Gastroesophageal sphincter (tissue), 4 donors: ENCODE data around the gene CAV1. TPM values are rescaled to one million over a fixed set of nuclear protein-coding genes. Genes with fewer than 3 reads are reported as not detected.

Experiments
- ATAC-seq: fragments of 150-250 bp; one replicate; pipeline ENCODE4 v1.9.1; 2016; ENCODE audit warnings: mild to moderate bottlenecking, moderate library complexity
- H3K27ac ChIP-seq, 4 donors: fragments of 200-600 bp; sonication (generic) in 3 of 4; 1 replicate in 3 of 4; 2 replicates in 1 of 4; pipeline ENCODE4 v1.5.1; 2016 to 2019
- H3K27me3 ChIP-seq: fragments of 200-600 bp; sonication (generic); one replicate; pipeline ENCODE4 v1.5.1; 2019
- H3K36me3 ChIP-seq, 2 donors: fragments of 200-600 bp; sonication (generic); one replicate each; pipeline ENCODE4 v1.5.1; 2019; ENCODE audit warnings: control low read depth in 1 of 2
- H3K4me1 ChIP-seq, 3 donors: fragments of 200-600 bp; sonication (generic); 1 replicate in 2 of 3; 2 replicates in 1 of 3; pipeline ENCODE4 v1.5.1; 2016 to 2019; ENCODE audit warnings: control low read depth in 2 of 3
- H3K4me3 ChIP-seq, 2 donors: fragments of 200-600 bp; sonication (generic); one replicate each; pipeline ENCODE4 v1.5.1; 2019; ENCODE audit warnings: mild to moderate bottlenecking in 1 of 2, moderate library complexity in 1 of 2
- H3K9me3 ChIP-seq, 3 donors: fragments of 200-600 bp; sonication (generic); one replicate each; pipeline ENCODE4 v1.5.1; 2017 to 2019; ENCODE audit warnings: control low read depth in 2 of 3
- EP300 ChIP-seq: sonication (generic); formaldehyde crosslinking; IDR thresholded peaks from one replicate; pipeline ENCODE4 v1.6.1; 2017; ENCODE audit warnings: antibody characterized with exemption, mild to moderate bottlenecking
- POLR2A ChIP-seq, 2 donors: fragments of 450-650 bp; IDR thresholded peaks; one replicate each; pipeline ENCODE4 v1.6.1; 2017; ENCODE audit warnings: antibody characterized with exemption in 2 of 2, mild to moderate bottlenecking in 2 of 2, moderate library complexity in 1 of 2
- POLR2AphosphoS5 ChIP-seq: sonication (generic); formaldehyde crosslinking; IDR thresholded peaks from one replicate; pipeline ENCODE4 v1.6.1; 2017; ENCODE audit warnings: antibody characterized with exemption
- WGBS, 2 donors: methylation state at CpG; one replicate each; pipeline ENCODE4 v1.1.5; 2018; ENCODE audit warnings: low coverage in 1 of 2; 5-methylcytosine and 5-hydroxymethylcytosine counted together
- total RNA-seq, 4 donors: library from RNA; depleted of rRNA; stranded (reverse); fragments of >200 nt; gene quantifications; one replicate each; pipeline ENCODE4 v1.1.0, GENCODE V29; 2016
- TF ChIP-seq, protein P1 (sequence below), 4 experiments: fragments of 200-600 bp in 2 of 4; fragments of 450-650 bp in 2 of 4; sonication (generic) in 1 of 4; IDR thresholded peaks; one replicate each; pipeline ENCODE4 v1.5.1; 2017 to 2019; ENCODE audit warnings: antibody characterized with exemption in 4 of 4, mild to moderate bottlenecking in 2 of 4, moderate library complexity in 2 of 4

The CAV1 gene
- total RNA-seq, 4 donors from 2014 or later, result 546 to 772 (median 602) TPM

DNA sequence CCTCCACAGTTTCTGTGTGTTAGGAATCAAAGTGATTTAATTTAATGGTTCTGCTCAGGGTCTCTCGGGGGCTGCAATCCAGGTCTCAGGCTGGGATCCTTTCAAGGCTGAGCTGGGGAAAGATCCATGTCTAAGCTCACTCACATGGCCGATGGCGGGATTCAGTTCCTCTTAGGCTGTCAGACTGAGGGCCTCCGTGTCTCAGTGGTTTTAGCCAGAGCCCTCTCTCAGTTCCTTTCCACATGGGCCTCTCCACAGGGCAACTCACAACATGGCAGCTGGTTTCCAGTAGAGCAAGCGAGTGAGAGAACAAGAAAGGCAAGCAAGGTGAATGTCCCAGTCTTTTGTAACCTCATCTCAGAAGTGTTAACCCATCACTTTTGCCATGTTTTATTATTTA lies 26.9 kb downstream of the CAV1 start:
- ATAC-seq, result no peak
- TF ChIP-seq EP300, result no peak
- no peak for TF ChIP-seq POLR2A (IDR thresholded peaks at IDR 0.05)
- TF ChIP-seq, protein P1, sequence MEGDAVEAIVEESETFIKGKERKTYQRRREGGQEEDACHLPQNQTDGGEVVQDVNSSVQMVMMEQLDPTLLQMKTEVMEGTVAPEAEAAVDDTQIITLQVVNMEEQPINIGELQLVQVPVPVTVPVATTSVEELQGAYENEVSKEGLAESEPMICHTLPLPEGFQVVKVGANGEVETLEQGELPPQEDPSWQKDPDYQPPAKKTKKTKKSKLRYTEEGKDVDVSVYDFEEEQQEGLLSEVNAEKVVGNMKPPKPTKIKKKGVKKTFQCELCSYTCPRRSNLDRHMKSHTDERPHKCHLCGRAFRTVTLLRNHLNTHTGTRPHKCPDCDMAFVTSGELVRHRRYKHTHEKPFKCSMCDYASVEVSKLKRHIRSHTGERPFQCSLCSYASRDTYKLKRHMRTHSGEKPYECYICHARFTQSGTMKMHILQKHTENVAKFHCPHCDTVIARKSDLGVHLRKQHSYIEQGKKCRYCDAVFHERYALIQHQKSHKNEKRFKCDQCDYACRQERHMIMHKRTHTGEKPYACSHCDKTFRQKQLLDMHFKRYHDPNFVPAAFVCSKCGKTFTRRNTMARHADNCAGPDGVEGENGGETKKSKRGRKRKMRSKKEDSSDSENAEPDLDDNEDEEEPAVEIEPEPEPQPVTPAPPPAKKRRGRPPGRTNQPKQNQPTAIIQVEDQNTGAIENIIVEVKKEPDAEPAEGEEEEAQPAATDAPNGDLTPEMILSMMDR (IDR thresholded peaks at IDR 0.05), result no peak
- TF ChIP-seq POLR2AphosphoS5, result no peak
- Histone ChIP-seq H3K27ac (peak overlapping the region in 3 of 4 donors; percentile 59 to 71 (median 70)), H3K36me3 (peaks cover 0 to 35% of the 10 kb centered on the region in 2 donors), H3K4me1 (peaks cover 23 to 96% (median 31%) of the 10 kb centered on the region in 3 donors), H3K4me3 (no peak overlapping the region), H3K27me3 (no peaks in the 10 kb centered on the region), H3K9me3 (no peaks in the 10 kb centered on the region)
- WGBS, 2 donors, result 67% methylated on average over 5 of the region's 5 CpGs; no CpG with 5 or more reads in 1 of the 2 donors

DNA sequence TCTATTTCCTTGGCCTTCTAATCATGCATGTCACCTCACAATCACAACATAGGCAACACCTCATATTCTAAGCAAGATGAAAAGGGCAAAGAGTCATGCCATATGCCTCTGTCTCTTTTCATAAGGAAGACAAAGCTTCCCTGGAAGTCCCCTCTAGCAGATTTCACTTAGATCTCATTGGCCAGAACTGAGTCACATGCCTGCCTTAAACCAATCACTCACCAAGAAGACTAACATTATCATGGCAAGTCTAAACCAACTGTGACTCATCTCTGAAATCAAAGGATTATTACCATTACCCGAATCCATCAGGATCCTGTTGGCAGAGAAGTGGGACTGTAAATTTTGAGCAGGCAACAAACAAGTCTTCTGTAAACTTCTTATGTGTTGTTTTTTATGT lies 27.8 kb downstream of the CAV1 start:
- ATAC-seq, result no peak
- peaks cover 23 to 96% (median 30%) of the 10 kb centered on the region in 3 donors for H3K4me1 ChIP-seq
- 6 to 20% methylated on average over 1 of the region's 1 CpG for WGBS, 2 donors
- H3K4me3 ChIP-seq, result no peak overlapping the region
- H3K27me3 ChIP-seq, result no peaks in the 10 kb centered on the region
- peaks cover 0 to 26% of the 10 kb centered on the region in 2 donors for H3K36me3 ChIP-seq
- H3K9me3 ChIP-seq, result no peaks in the 10 kb centered on the region
- H3K27ac ChIP-seq, result peak overlapping the region; percentile 50 to 71 (median 64)
- no peak for TF ChIP-seq EP300
- TF ChIP-seq POLR2A (IDR thresholded peaks at IDR 0.05), result no peak
- TF ChIP-seq, protein P1 (IDR thresholded peaks at IDR 0.05), result no peak
- TF ChIP-seq POLR2AphosphoS5, result no peak

DNA sequence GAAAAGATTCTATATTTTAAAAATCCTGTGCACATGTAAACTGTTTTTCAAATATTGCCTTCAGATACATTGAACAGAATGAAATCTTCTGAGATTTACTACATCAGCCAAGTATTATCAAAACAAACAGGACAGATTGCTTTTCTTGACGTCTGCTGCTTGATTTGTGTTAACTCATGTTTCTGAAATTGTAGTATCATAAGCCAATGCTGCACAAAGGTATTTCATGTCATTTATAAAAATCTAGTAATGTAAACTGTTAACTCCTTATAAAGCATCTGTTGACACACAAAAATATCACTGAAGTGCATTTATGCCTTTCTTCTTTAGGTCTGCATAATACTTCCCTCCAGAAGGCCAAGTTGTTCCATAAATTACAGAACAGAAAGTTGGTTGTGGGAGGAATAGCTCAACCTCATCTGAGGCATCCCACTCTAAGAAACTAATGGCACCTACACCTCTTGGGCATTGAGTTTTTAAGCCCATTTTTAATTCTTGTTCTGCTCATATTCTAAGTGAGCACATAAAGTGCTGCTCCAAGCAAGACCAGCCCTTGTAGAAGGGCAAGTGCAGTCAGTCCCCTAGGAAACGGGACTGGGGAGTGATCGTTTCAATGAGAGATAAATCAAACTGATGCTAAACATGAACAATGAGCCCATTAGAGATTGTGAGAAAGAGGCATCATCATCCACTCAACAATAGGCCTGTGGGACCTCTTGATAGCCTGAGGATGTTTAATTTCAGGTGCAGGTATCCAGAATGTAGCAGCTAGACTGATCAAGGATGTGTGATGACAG lies 28.5 kb downstream of the CAV1 start:
- 21 to 30% methylated on average over 3 of the region's 3 CpGs for WGBS, 2 donors
- Histone ChIP-seq H3K27me3 (no peaks in the 10 kb centered on the region), H3K27ac (peak overlapping the region; percentile 31 to 77 (median 70)), H3K9me3 (no peaks in the 10 kb centered on the region), H3K4me1 (peaks cover 19 to 94% (median 32%) of the 10 kb centered on the region in 3 donors), H3K36me3 (peaks cover 0 to 25% of the 10 kb centered on the region in 2 donors), H3K4me3 (no peak overlapping the region)
- no peak for TF ChIP-seq EP300
- TF ChIP-seq POLR2AphosphoS5, result peak; percentile 67
- ATAC-seq, result no peak

DNA sequence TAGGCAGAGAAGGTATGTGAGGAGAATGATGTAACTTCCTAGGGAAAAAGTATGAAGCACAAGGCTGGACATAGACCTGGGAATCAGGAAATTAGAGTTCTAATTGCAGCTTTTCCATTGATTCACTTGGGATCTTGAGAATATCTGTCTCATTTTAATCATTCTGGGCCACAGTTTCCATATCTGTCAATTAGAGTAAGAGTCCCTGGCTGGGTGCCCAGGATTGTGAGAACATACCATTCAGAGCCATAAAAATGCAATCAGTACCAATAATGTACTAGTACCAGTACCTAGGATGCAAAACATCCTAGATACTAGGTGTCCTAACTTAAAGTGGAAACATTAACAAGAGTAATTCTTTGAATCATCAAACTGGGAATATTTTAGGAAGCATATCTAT lies 29.6 kb downstream of the CAV1 start:
- Histone ChIP-seq H3K27ac (peak overlapping the region; percentile 31 to 77 (median 70)), H3K4me3 (no peak overlapping the region), H3K36me3 (peaks cover 0 to 27% of the 10 kb centered on the region in 2 donors), H3K9me3 (no peaks in the 10 kb centered on the region), H3K27me3 (no peaks in the 10 kb centered on the region), H3K4me1 (peaks cover 19 to 95% (median 32%) of the 10 kb centered on the region in 3 donors)
- ATAC-seq, result peak; percentile 34
- TF ChIP-seq EP300, result no peak
- TF ChIP-seq, protein P1 (IDR thresholded peaks at IDR 0.05), result no peak
- TF ChIP-seq POLR2A (IDR thresholded peaks at IDR 0.05), result no peak
- no peak for TF ChIP-seq POLR2AphosphoS5

DNA sequence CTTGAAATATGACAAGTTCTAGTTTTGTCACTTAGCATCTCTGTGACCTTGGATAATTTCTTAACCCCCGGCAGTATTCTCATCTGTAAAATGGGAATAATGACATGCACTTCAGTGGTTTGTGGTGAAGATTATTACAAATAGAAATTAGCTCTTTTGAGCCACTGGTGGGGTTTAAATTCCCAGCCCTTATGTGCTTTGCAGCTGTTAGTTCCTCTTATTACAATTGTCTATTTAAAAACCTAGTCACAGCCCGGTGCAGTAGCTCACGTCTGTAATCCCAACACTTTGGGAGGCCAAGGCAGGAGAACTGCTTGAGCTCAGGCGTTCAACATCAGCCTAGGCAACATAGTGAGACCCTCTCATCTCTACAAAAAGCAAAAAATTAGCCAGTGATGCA lies 30.1 kb downstream of the CAV1 start:
- no peaks in the 10 kb centered on the region for H3K27me3 ChIP-seq
- no peak overlapping the region for H3K4me3 ChIP-seq
- peaks cover 0 to 32% of the 10 kb centered on the region in 2 donors for H3K36me3 ChIP-seq
- no peak for ATAC-seq
- 41 to 60% methylated on average over 3 to 4 of the region's 4 CpGs for WGBS, 2 donors
- TF ChIP-seq POLR2AphosphoS5 (no peak), POLR2A (IDR thresholded peaks at IDR 0.05) (no peak), EP300 (no peak)
- TF ChIP-seq, protein P1 (IDR thresholded peaks at IDR 0.05), result no peak
- H3K9me3 ChIP-seq, result no peaks in the 10 kb centered on the region
- peaks cover 20 to 96% (median 32%) of the 10 kb centered on the region in 3 donors for H3K4me1 ChIP-seq
- peak overlapping the region; percentile 69 to 77 (median 70) for H3K27ac ChIP-seq
